LHCN-M2 (cell line): ENCODE measurements around the gene FXYD5. TPM values are rescaled to one million over a fixed set of nuclear protein-coding genes. Genes with fewer than 3 reads are reported as not detected.

Source experiments
- DNase-seq: peaks from one replicate; pipeline ENCODE4 v3.0.0-alpha.2; 2012; ENCODE audit warnings: low read depth
- total RNA-seq: library from RNA; depleted of rRNA; stranded (reverse); fragments of >200 nt; gene quantifications from 2 replicates; pipeline ENCODE4 v1.2.3, GENCODE V29; 2014

Gene FXYD5
- total RNA-seq, 1 experiment from 2014 or later = 82.0 TPM

DNA sequence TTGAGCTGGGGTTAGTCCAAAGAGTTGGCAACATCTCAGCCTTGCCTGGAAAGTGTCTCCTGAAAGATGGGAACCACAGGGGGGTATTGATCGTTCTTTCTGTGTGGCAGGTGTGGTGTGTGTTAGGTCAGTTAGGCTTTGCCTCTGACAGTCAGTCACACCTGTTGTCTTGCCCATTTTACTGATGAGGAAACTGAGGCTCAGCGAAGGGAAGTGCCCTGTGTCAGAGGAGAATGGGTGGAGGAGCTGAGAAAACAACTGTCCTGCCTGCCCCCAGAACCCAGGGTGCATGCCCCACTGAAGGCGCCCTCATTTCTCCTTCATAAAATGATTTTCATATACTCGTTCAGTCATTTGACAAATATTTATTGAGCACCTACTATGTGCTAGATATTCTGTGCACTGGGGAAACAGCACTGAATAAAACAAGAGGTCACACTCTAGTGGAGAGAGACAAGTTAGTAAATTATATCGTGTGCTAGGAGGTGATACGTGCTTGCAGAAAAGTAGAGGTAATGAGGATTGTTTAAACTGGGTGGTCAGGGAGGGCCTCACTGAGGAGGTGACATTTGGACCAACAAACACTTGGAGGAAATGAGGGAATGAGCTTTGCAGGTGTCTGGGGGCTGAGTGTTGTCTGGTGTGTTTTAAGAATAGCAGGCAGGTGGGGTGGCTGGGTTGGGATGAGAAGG, 1.6 kb downstream of the FXYD5 start:
- no peak for DNase-seq

DNA sequence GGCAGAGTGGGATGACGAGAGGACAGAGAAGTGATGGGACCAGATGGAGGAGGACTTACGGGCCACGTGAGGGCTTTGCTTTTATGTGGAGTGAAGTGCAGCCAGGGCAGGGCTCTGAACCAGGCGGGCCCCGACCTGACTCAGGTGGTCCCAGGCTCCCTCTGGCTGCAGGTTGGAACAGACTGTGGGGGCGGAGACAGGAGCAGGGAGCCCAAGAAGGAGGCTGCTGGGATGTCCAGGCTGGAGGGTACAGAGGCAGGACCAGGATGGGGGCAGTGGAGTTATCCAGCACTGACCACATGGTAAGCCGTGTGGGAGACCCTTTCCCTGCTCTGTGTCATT, 2.1 kb downstream of the FXYD5 start:
- DNase-seq = no peak

DNA sequence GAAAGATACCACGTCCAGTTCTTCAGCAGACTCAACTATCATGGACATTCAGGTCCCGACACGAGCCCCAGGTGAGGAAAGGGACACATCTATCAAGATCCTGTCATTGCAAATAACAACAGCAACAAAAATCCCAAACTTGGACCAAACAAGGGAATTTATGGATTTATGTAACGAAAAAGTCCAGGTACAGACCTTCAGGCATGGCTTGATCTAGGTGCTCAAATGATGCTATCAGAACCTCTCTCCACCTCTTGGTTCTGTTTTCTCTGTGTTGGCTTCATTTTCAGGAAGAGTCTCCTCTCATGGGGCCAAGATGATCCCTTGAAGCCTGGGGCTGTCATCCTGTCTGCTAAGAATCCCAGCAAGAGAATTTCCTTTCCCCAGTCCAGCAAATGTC, 2.9 kb downstream of the FXYD5 start:
- DNase-seq = no peak

DNA sequence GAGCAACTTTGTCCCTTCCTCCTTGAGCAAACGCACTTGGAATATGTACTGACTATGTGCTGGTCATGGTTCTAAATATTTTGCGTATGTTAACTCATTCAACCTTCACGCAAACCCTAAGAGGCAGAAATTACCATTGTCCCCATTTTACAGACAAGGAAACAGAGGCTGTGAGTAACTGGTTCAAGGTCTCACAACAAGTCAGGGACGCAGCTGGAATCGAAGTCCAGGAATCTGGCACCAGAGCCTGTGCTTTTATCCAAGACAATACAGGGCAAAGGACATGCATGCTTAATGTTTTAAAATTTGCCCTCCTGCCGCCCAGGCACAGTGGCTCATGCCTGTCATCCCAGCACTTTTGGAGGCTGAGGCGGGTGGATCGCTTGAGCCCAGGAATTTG, 5.1 kb downstream of the FXYD5 start:
- DNase-seq = no peak

DNA sequence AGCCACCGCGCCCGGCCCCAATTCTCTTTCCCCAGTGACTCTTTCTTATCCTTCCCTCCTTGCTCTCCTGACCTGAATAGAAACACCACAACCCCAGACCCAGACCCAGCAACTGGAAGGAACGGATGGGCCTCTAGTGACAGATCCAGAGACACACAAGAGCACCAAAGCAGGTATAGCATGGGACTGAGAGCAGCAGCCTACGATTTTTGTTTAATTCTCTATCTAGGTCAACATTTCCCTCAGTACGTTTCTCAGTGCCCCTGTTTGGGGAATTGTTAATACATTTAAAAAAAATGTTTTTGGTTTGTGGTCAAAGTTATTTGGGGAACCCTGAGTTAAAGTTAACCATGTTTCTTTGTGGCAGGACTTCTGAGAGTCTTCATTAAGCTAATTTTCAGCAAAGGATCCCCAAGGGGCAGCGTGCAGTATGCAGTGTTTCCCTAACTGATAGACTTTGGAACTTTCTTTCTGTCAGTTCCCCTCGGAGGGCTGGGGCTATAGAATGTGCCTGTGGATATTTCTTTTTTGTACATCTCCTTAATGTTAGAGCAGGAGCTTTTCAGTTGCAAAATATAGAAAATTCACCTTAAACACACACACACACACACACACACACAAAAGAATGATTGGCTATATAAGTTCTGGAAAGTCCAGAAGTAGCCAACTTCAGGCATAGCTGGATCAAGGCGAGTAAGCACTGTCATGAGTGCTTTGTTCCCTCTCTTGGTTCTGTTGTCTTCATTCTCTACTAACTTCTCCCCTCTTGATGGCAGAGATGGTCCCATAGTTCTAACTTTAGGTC, 6.3 kb downstream of the FXYD5 start:
- DNase-seq = no peak

DNA sequence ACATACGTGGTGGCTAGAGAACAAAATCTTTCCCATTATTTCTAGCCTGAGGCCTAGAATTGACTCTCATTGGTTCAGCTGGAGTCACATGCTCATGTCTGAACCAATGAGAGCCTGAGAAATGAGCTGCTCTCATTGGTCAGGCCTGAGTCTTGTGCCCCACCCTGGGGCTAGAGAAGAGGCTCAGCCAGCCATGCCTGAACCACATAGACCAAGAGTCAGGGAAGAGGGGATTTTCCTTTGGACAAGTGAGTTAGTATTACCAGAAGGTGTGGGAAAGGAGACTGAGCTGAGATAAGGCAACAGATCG, 6.9 kb downstream of the FXYD5 start:
- DNase-seq = no peak

DNA sequence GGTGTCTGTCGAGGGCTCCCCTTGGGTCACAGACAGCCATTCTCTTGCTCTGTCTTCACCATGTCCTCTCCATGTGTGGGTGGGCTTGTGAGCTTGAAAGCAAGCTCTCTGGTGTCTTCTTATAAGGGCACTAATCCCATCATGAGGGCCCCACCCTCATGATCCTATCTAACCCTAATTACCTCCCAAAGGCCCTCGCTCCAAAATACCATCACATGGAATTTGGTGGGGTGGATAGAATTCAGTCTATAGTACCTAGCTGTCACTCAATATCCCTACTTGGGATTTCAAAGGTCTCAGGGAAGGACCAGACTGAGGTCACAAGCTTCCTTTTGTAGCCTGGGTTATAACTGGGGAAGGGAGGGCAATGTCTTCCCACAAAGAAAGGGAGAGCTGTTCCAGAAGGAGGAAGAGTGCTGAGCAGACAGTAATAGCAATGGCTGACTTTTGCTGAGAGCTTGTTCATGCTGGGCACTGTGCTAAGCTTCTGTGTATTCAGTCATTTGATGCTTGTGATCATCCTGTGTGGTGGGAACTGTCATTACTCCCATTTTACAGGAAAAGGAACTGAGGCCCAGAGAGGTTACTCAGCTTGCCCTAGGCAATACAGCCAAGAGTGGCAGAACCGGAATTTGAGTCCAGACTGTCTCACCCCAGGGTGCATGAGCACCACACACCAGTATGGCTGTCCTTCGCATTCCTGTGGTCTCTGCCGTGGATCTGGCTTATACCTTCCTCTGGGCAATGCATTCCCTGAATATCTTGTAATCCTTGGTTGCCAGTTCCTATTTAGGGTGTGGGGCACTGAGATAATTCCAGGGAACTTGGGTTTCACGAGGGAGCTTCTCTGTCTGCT, 8.2 kb downstream of the FXYD5 start:
- DNase-seq = no peak

DNA sequence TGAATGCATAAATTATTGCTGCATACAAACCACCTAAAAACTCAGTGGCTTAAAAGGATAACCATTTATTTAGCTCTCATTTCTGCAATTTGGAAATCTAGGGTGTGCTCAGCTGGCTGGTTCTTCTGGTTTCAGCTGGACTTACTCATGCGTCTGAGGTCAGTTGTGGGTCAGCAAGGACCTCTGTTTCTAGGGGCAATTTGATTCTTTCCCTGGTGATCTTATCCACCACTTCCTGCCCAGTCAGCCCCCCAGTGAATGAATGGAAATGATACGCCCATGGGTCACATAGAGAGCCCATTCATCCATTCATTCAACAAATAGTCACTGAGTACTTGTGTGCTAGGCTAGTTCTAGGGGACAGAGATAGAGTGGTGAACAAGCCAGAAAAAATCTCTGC, 9.9 kb downstream of the FXYD5 start:
- DNase-seq = no peak

DNA sequence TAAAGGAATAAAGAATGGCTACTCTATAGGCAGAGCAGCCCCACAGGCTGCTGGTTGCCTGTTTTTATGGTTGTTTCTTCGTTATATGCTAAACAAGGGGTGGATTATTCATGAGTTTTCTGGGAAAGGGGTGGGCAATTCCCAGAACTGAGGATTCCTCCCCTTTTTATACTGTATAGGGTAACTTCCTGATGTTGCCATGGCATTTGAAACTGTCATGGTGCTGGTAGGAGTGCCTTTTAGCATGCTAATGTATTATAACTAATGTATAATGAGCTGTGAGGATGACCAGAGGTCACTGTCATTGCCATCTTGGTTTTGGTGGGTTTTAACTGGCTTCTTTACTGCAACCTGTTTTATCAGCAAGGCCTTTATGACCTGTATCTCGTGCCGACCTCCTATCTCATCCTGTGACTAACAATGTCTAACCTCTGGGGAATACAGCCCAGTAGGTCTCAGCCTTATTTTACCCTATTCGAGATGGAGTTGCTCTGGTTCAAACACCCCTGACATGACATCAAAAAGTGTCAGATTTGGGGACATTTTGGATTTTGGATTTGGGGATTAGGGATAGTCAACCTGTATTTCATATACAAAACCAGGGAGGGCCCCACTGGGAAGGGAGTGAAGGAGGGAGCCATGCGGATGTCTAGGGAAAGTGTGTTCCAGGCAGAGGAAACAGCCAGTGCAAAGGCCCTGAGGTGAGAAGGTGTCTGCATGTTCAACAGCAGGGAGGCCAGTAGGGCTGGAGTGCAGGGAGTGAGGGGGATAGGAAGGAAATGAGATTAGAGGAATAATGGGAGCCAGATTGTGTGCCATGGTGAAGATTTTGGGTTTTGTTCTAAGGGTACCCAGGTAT, 10.9 kb downstream of the FXYD5 start:
- no peak for DNase-seq

DNA sequence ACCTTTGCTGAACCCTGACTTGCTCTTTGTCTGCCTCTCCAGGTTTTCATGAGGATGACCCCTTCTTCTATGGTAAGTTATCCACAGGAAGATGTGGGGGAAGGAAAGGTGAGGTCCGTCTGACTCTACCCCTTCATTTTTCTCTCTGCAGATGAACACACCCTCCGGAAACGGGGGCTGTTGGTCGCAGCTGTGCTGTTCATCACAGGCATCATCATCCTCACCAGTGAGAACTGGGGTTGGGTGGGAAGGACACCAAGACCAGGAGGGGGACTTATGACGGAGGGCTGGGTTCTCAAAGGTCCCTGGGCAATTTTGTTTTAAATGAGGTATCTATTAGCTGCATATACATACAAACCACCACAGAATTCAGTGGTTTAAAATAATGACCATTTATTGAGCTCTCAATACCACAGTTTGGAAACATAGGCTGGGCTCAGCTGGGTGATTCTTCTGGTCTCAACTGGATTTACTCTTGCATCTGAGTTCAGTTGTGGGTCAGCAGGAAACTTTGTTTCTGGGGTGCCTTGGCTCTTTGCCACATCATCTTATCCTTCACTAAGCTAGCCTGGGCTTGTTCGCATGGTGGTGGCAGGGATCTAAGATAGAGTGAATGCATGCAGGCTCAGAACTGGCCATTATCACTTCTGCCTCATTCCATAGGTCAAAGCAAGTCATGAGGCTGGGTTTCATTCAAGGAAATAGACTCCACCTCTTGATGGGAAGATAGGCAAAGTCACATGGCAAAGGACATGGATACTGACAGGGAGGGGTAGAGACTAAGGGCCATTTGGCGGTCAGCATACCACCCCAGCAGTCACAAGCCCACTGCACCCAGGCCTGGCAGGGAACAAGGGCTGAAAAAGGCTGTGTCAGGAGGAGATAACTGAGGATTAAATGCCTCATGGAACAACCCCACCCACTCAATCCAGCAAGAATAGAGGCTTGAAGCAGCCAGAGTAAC, 11.8 kb downstream of the FXYD5 start:
- DNase-seq = no peak

DNA sequence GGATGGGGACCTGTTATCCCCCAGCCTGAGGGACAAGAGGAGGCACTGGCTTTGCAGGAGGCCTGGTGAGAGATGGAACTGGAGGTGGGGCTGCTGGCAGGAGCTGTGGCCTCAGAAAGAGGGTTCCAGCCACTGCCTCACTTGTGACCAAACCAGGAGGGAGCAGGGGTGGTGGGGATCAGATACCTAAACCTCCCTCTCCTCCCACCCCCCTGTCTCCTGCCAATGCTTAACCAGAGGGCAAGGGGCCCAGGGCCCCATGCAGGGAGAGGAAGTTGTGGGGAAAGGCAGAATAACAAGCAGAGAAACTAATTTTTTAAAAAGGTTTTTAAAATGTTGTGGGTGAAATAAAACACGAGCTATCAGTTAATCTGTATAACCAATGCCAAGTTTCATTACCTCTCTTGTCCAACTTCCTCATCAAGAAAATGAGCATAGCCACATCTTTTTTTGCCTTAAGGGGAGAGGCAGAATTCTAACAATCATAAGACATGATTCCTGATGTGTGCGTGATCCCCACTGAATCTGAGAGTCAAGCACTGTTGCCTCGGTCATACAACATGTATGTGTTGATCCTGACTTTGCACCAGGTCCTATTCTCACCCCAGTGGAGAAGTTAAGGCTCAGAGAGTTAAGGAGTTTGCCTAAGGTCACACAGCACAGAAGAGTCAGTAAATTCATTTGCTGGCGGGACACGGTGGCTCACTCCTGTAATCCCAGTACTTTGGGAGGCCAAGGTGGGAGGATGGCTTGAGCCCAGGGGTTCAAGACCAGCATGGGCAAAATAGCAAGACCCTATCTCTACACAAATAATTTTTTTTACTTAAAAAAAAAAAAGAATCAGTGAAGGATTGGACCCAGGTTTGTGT, 12.9 kb downstream of the FXYD5 start:
- no peak for DNase-seq

DNA sequence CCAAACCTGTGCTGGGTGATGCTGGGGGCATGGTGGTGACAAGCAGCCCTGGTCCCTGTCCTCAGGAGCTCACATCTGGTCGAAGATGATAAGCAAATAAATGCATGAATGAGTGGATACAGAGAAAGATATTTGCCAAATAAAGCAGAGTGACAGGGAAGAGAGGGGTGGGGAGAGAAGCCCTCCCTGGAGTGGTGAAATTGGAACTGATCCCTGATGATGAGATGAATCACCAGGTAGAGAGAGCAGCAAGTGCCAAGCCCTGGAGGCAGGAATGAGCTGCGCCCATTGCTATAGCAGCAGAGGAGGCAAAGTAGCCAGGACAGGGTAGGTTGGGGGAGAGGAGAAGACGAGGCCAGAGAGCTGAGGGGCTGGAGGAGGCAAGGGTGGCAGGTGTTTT, 13.7 kb downstream of the FXYD5 start:
- DNase-seq = no peak

DNA sequence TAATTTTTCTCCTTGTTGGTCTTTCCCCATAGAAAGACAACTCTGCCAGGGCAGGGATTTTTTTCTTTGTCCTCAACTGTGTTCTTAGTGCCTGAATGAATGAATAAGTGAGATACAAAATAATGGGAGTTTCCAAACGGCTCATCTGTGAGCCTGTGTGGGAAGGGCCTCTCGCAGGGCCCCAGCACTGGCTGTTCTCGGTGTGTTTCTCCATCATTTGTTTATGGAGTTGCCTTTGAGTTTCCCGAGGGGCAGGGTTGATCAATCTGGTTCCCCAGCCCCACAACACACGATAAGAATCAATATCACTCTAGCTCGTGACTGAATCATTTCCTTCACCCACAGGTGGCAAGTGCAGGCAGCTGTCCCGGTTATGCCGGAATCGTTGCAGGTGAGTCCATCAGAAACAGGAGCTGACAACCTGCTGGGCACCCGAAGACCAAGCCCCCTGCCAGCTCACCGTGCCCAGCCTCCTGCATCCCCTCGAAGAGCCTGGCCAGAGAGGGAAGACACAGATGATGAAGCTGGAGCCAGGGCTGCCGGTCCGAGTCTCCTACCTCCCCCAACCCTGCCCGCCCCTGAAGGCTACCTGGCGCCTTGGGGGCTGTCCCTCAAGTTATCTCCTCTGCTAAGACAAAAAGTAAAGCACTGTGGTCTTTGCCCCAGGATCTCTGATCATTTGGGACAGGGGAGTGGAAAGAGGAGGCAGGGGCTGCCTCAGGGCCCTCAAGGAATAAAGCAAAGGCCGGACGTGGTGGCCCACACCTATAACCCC, 14.9 kb downstream of the FXYD5 start:
- no peak for DNase-seq

DNA sequence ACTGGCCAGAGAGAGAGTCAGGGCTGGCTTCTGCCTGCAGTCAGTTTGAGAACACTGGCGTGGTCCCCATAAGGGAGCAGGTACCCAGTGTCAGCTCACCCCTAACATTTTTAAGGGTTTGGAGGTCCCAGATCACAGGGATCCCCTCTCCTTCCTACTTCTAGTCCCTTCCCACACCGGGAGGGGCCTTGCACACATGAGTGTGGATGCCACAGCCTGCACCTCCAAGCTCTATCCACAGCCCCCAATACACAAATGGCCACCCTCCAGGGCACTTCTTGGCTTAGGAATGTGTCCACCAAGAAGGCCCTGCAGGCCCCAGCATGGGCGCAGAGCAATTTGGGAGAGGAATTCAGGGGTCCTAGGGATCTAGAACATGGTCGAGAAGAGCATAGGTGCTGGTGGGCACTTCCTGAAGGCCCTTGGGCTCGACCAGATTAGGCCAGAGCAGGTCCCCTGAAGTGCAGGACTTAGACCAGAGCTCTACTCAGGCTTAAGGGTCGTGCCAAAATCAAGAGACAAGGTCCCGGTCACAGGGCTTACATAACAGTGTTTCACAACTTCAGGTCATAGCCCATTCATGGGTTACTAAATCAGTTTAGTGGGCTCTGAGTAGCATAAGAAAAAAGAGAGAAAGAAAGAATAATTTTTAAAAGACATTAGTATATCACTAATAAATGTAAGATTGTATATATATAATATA, 16.0 kb downstream of the FXYD5 start:
- DNase-seq = no peak

DNA sequence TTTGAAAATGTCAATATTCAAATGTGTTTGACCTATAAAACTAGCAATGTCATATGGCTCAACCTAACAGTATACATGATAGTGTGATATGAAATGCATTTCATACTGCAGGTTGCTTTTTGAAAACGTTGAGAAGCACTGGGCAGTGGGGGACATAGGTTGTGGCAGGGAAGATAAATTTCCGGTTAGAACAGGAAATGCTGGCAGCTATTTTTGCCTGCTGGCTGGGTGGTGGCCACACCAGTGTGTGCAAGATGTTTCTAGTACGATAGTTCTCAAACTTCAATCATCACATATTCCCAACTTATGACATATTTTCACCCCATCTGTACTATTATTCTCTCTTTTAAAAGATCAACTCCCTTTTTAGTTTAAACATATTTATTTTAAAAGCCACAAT, 17.2 kb downstream of the FXYD5 start:
- DNase-seq = no peak

DNA sequence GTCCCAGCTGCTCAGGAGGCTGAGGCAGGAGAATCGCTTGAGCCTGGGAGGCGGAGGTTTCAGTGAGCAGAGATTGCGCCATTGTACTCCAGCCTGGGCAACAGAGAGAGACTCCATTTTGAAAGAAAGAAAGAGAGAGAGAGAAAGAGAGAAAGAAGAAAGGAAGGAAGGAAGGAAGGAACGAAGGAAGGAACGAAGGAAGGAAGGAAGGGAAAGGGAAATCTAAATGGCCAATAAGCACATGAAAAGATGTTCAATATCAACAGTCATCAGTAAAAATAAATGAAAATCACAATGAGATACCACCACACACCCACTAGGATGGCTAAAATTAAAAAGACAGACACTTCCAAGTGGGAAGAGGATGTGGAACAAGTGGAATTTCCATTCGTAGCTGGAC, 19.7 kb downstream of the FXYD5 start:
- DNase-seq = no peak

DNA sequence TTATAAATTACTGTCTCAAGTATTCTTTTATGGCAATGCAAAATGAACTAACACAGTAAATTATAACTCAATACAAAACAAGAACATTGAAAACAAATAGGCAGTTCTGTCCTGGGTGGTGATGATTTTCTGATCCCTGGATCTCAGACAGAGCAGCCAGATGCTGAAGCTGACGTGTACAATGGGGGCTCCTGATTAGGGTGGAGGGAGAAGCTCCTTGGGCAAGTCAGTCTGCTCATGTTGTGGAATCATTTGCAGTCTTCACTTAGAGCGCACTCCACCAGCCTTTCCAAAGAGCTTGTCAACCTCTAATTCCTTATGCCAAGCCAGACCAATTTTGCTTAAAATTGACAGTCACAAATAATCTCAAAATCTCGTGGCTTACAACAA, 21.6 kb downstream of the FXYD5 start:
- DNase-seq = no peak
